ENCODE data around the gene CCL13. TPM values are rescaled to one million over a fixed set of nuclear protein-coding genes. Genes with fewer than 3 reads are reported as not detected.

CCL13 gene
- total and polyA plus RNA-seq, 4 donors: 0.12 to 0.84 TPM; not detected in 2

- no peak overlapping the region for H3K9ac ChIP-seq (ENCODE audit: low read depth in 1 of 2, low read length in 2 of 2)
- WGBS: 80% methylated on average over 5 of the region's 5 CpGs
- no peak for TF ChIP-seq CTCF (IDR thresholded peaks at IDR 0.05; ENCODE audit: low read depth, low read length, missing input control)
- H3K36me3 ChIP-seq (ENCODE audit: control insufficient read depth in 4 of 4, insufficient read depth in 3 of 4, low read depth in 1 of 4, low read length in 3 of 4): no peaks in the 10 kb centered on the region
- H3K4me1 ChIP-seq (ENCODE audit: control insufficient read depth in 4 of 4, insufficient read depth in 4 of 4, low read length in 3 of 4): no peaks in the 10 kb centered on the region
- no peaks in the 10 kb centered on the region for H3K9me3 ChIP-seq (ENCODE audit: control insufficient read depth in 4 of 4, low read length in 3 of 4)
- H3K27me3 ChIP-seq (ENCODE audit: control insufficient read depth in 4 of 4, insufficient read depth in 4 of 4, low read length in 3 of 4): peaks cover 0 to 4% (median 0%) of the 10 kb centered on the region in 4 donors
- no peak overlapping the region for H3K27ac ChIP-seq (ENCODE audit: low read depth in 1 of 2, low read length in 2 of 2)
- DNase-seq (ENCODE audit: low spot score): no peak
- no peak overlapping the region for H3K4me3 ChIP-seq (ENCODE audit: low read depth in 1 of 3, low read length in 3 of 3)
Measured at GRCh38 chr17:34386343-34386696, 30.0 kb downstream of the CCL13 start.

- H3K9ac ChIP-seq (ENCODE audit: low read depth in 1 of 2, low read length in 2 of 2): no peak overlapping the region
- TF ChIP-seq HNF4G (IDR thresholded peaks at IDR 0.05): no peak
- no peak for TF ChIP-seq TAF1 (conservative IDR thresholded peaks at IDR 0.05)
- TF ChIP-seq SP1 (IDR thresholded peaks at IDR 0.05): no peak
- TF ChIP-seq GABPA (IDR thresholded peaks at IDR 0.05 in 1 of 2, conservative IDR thresholded peaks at IDR 0.05 in 1 of 2): no peak
- no peak for TF ChIP-seq CTCF (IDR thresholded peaks at IDR 0.05; ENCODE audit: low read depth, low read length, missing input control)
- no peak for TF ChIP-seq NR2F2 (IDR thresholded peaks at IDR 0.05)
- TF ChIP-seq FOXA2 (IDR thresholded peaks at IDR 0.05): no peak
- no peak for TF ChIP-seq EGR1 (IDR thresholded peaks at IDR 0.05; ENCODE audit: low read depth in 2 of 2)
- H3K4me3 ChIP-seq (ENCODE audit: low read depth in 1 of 3, low read length in 3 of 3): no peak overlapping the region
- H3K27me3 ChIP-seq (ENCODE audit: control insufficient read depth in 4 of 4, insufficient read depth in 4 of 4, low read length in 3 of 4): peaks cover 0 to 4% (median 0%) of the 10 kb centered on the region in 4 donors
- WGBS: 71% methylated on average over 5 of the region's 5 CpGs
- H3K27ac ChIP-seq (ENCODE audit: low read depth in 1 of 2, low read length in 2 of 2): no peak overlapping the region
- no peaks in the 10 kb centered on the region for H3K4me1 ChIP-seq (ENCODE audit: control insufficient read depth in 4 of 4, insufficient read depth in 4 of 4, low read length in 3 of 4)
- H3K36me3 ChIP-seq (ENCODE audit: control insufficient read depth in 4 of 4, insufficient read depth in 3 of 4, low read depth in 1 of 4, low read length in 3 of 4): no peaks in the 10 kb centered on the region
- no peaks in the 10 kb centered on the region for H3K9me3 ChIP-seq (ENCODE audit: control insufficient read depth in 4 of 4, low read length in 3 of 4)
- no peak for DNase-seq (ENCODE audit: low spot score)
Measured at GRCh38 chr17:34386697-34387550, 30.6 kb downstream of the CCL13 start.

GRCh38 chr17:34387566-34387965 is 31.3 kb downstream of the CCL13 start:
- Histone ChIP-seq H3K9ac (ENCODE audit: low read depth in 1 of 2, low read length in 2 of 2) (no peak overlapping the region), H3K36me3 (ENCODE audit: control insufficient read depth in 4 of 4, insufficient read depth in 3 of 4, low read depth in 1 of 4, low read length in 3 of 4) (no peaks in the 10 kb centered on the region), H3K9me3 (ENCODE audit: control insufficient read depth in 4 of 4, low read length in 3 of 4) (no peaks in the 10 kb centered on the region), H3K27ac (ENCODE audit: low read depth in 1 of 2, low read length in 2 of 2) (no peak overlapping the region), H3K4me3 (ENCODE audit: low read depth in 1 of 3, low read length in 3 of 3) (no peak overlapping the region), H3K27me3 (ENCODE audit: control insufficient read depth in 4 of 4, insufficient read depth in 4 of 4, low read length in 3 of 4) (peaks cover 0 to 4% (median 0%) of the 10 kb centered on the region in 4 donors), H3K4me1 (ENCODE audit: control insufficient read depth in 4 of 4, insufficient read depth in 4 of 4, low read length in 3 of 4) (no peaks in the 10 kb centered on the region)
- no peak for DNase-seq (ENCODE audit: low spot score)
- TF ChIP-seq HNF4A (conservative IDR thresholded peaks at IDR 0.05) (no peak), JUND (IDR thresholded peaks at IDR 0.05) (no peak), EGR1 (IDR thresholded peaks at IDR 0.05; ENCODE audit: low read depth in 2 of 2) (no peak), NR2F2 (IDR thresholded peaks at IDR 0.05) (no peak), ZBTB33 (IDR thresholded peaks at IDR 0.05) (no peak), RAD21 (IDR thresholded peaks at IDR 0.05) (no peak), GABPA (IDR thresholded peaks at IDR 0.05 in 1 of 2, conservative IDR thresholded peaks at IDR 0.05 in 1 of 2) (no peak), MAX (IDR thresholded peaks at IDR 0.05) (no peak), FOXA2 (IDR thresholded peaks at IDR 0.05) (no peak), REST (IDR thresholded peaks at IDR 0.05) (no peak), TAF1 (conservative IDR thresholded peaks at IDR 0.05) (no peak)
- 67% methylated on average over 5 of the region's 5 CpGs for WGBS
